ENCODE data around the gene MARCHF2. TPM values are rescaled to one million over a fixed set of nuclear protein-coding genes. Genes with fewer than 3 reads are reported as not detected.
"Not testable (repeated sequence)": the region's sequence is repeated elsewhere in the genome, so short reads cannot be mapped to it uniquely, and the experiment has no call there.

MARCHF2 gene
- total and polyA plus RNA-seq, 4 donors, result 26.7 to 81.5 (median 47.8) TPM

- ATAC-seq (ENCODE audit: insufficient read depth, low FRiP score) (no peak), DNase-seq (no peak)
- WGBS, 2 donors, result 92 to 96% methylated on average over 20 of the region's 20 CpGs
- Histone ChIP-seq H3K9me3 (ENCODE audit: control insufficient read depth in 4 of 4, insufficient read depth in 3 of 4, low read length in 3 of 4) (no peaks in the 10 kb centered on the region), H3K36me3 (ENCODE audit: control insufficient read depth in 4 of 4, insufficient read depth in 4 of 4, low read length in 4 of 4) (peaks cover 0 to 20% (median 0%) of the 10 kb centered on the region in 4 donors), H3K27me3 (ENCODE audit: control insufficient read depth in 3 of 3, insufficient read depth in 3 of 3, low read length in 2 of 3) (no peaks in the 10 kb centered on the region), H3K9ac (ENCODE audit: insufficient read depth in 1 of 2, low read length in 2 of 2) (no peak overlapping the region), H3K27ac (ENCODE audit: low read depth in 1 of 2, low read length in 1 of 2) (no peak overlapping the region), H3K4me1 (ENCODE audit: control insufficient read depth in 5 of 5, insufficient read depth in 5 of 5, low read length in 5 of 5) (no peaks in the 10 kb centered on the region), H3K4me3 (no peak overlapping the region)
- TF ChIP-seq, protein P1, sequence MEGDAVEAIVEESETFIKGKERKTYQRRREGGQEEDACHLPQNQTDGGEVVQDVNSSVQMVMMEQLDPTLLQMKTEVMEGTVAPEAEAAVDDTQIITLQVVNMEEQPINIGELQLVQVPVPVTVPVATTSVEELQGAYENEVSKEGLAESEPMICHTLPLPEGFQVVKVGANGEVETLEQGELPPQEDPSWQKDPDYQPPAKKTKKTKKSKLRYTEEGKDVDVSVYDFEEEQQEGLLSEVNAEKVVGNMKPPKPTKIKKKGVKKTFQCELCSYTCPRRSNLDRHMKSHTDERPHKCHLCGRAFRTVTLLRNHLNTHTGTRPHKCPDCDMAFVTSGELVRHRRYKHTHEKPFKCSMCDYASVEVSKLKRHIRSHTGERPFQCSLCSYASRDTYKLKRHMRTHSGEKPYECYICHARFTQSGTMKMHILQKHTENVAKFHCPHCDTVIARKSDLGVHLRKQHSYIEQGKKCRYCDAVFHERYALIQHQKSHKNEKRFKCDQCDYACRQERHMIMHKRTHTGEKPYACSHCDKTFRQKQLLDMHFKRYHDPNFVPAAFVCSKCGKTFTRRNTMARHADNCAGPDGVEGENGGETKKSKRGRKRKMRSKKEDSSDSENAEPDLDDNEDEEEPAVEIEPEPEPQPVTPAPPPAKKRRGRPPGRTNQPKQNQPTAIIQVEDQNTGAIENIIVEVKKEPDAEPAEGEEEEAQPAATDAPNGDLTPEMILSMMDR (IDR thresholded peaks at IDR 0.05; ENCODE audit: control extremely low read depth, extremely low read depth), result no peak
These were observed 17.5 kb downstream of the MARCHF2 start for GRCh38 chr19:8430650-8431049.

GRCh38 chr19:8438236-8438635 is 25.1 kb downstream of the MARCHF2 start:
- no peaks in the 10 kb centered on the region for H3K4me1 ChIP-seq (ENCODE audit: control insufficient read depth in 5 of 5, insufficient read depth in 5 of 5, low read length in 5 of 5)
- H3K4me3 ChIP-seq, result no peak overlapping the region
- ATAC-seq (ENCODE audit: insufficient read depth, low FRiP score), result no peak
- H3K9ac ChIP-seq (ENCODE audit: insufficient read depth in 1 of 2, low read length in 2 of 2), result no peak overlapping the region
- WGBS, 2 donors, result 96 to 98% methylated on average over 12 of the region's 12 CpGs
- H3K9me3 ChIP-seq (ENCODE audit: control insufficient read depth in 4 of 4, insufficient read depth in 3 of 4, low read length in 3 of 4), result peaks cover 0 to under 1% (median 0%) of the 10 kb centered on the region in 4 donors
- no peak overlapping the region for H3K27ac ChIP-seq (ENCODE audit: low read depth in 1 of 2, low read length in 1 of 2)
- peaks cover 0 to 10% (median 3%) of the 10 kb centered on the region in 4 donors for H3K36me3 ChIP-seq (ENCODE audit: control insufficient read depth in 4 of 4, insufficient read depth in 4 of 4, low read length in 4 of 4)
- no peaks in the 10 kb centered on the region for H3K27me3 ChIP-seq (ENCODE audit: control insufficient read depth in 3 of 3, insufficient read depth in 3 of 3, low read length in 2 of 3)
- DNase-seq, result no peak
- TF ChIP-seq, protein P1 (IDR thresholded peaks at IDR 0.05; ENCODE audit: control extremely low read depth, extremely low read depth), result no peak

DNA sequence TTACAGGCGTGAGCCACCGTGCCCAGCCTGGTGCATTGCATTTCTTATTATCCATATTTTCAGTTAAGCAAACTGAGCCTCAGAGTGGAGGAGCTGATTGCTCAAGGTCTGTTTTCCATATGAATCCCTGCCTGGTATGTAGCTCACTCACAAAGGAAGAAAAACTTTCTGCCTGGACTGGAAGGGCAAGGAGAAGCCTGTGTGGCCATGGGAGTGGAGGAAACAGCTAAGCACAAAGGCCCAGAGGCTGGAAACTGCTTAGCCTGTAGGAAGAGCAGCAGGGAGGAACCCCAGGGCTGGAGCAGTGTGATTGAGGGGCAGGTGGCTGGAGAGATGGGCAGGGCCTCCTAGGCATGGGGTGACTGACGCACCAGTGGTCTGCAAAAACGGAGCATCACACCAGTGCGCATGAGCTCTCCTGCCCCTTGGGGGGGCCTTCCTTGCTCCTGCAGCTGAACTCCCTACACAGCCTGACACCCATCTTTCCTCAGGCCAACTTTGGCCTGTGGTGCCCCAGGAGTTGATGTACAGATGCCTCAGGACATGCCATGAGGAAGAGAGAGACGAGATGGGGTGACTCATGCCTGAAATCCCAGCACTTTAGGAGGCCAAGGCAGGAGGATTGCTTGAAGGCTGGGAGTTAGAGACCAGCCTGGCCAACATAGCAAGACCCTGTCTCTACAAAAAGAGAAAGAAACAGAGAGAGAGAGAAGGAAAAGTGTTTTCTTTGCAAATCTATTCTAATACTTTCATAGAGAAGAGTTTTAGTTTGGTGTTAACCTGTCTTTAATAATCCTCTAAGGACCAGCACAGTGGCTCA is 28.8 kb downstream of the MARCHF2 start:
- ATAC-seq (ENCODE audit: insufficient read depth, low FRiP score) (no peak), DNase-seq (no peak)
- TF ChIP-seq, protein P1 (IDR thresholded peaks at IDR 0.05; ENCODE audit: control extremely low read depth, extremely low read depth), result no peak
- no peaks in the 10 kb centered on the region for H3K27me3 ChIP-seq (ENCODE audit: control insufficient read depth in 3 of 3, insufficient read depth in 3 of 3, low read length in 2 of 3)
- peaks cover 3 to 8% (median 6%) of the 10 kb centered on the region in 4 donors for H3K36me3 ChIP-seq (ENCODE audit: control insufficient read depth in 4 of 4, insufficient read depth in 4 of 4, low read length in 4 of 4)
- peaks cover 0 to 1% (median 0%) of the 10 kb centered on the region in 4 donors for H3K9me3 ChIP-seq (ENCODE audit: control insufficient read depth in 4 of 4, insufficient read depth in 3 of 4, low read length in 3 of 4)
- 84 to 86% methylated on average over 4 to 6 of the region's 6 CpGs for WGBS, 2 donors
- no peak overlapping the region for H3K4me3 ChIP-seq
- no peak overlapping the region for H3K27ac ChIP-seq (ENCODE audit: low read depth in 1 of 2, low read length in 1 of 2)
- no peak overlapping the region for H3K9ac ChIP-seq (ENCODE audit: insufficient read depth in 1 of 2, low read length in 2 of 2)
- H3K4me1 ChIP-seq (ENCODE audit: control insufficient read depth in 5 of 5, insufficient read depth in 5 of 5, low read length in 5 of 5), result peaks cover 3 to 12% (median 6%) of the 10 kb centered on the region in 5 donors

DNA sequence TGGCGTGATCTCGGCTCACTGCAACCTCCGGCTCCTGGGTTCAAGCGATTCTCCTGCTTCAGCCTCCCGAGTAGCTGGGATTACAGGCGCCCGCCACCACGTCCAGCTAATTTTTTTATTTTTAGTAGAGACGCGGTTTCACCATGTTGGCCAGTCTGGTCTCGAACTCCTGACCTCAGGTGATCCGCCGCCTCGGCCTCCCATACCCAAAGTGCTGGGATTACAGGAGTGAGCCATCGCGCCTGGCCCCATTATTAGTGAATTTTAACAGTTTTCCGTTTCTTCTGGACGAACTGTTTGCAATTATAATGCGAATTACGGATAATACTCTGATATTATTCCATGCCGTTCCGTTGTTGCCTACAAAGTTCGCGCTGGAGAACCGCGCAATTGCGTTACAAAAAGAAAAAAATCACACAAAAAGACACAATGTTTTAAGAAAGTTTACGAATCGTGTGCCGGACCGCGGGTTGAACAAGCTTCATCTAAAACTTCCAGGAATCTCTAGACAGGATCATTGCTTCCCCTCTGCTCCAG is 31.1 kb downstream of the MARCHF2 start:
- H3K27me3 ChIP-seq (ENCODE audit: control insufficient read depth in 3 of 3, insufficient read depth in 3 of 3, low read length in 2 of 3); H3K36me3 ChIP-seq (ENCODE audit: control insufficient read depth in 4 of 4, insufficient read depth in 4 of 4, low read length in 4 of 4); DNase-seq; H3K9me3 ChIP-seq (ENCODE audit: control insufficient read depth in 4 of 4, insufficient read depth in 3 of 4, low read length in 3 of 4); ATAC-seq (ENCODE audit: insufficient read depth, low FRiP score): not testable (repeated sequence)
- peaks cover 5 to 27% (median 10%) of the 10 kb centered on the region in 5 donors for H3K4me1 ChIP-seq (ENCODE audit: control insufficient read depth in 5 of 5, insufficient read depth in 5 of 5, low read length in 5 of 5)
- WGBS, 2 donors, result 26 to 29% methylated on average over 32 of the region's 32 CpGs
- H3K27ac ChIP-seq (ENCODE audit: low read depth in 1 of 2, low read length in 1 of 2), result peak overlapping the region; percentile 83
- H3K9ac ChIP-seq (ENCODE audit: insufficient read depth in 1 of 2, low read length in 2 of 2), result peak overlapping the region; percentile 41 to 84
- peak overlapping the region; percentile 32 for H3K4me3 ChIP-seq

Data from lung (tissue), 12 donors.